Measurements from ENCODE around the gene PRRX1. TPM values are rescaled to one million over a fixed set of nuclear protein-coding genes. Genes with fewer than 3 reads are reported as not detected.

Gene PRRX1
- total RNA-seq, 1 donor from 2014 or later = 25.9 TPM

GRCh38 chr1:170776252-170776651 lies 112.3 kb downstream of the PRRX1 start:
- intact Hi-C loops (cut with DNase I) = no loop called here
- no peak overlapping the region for H3K4me3 ChIP-seq

GRCh38 chr1:170776777-170777176 lies 112.8 kb downstream of the PRRX1 start:
- Histone ChIP-seq H3K4me1 (no peaks in the 10 kb centered on the region), H3K36me3 (no peaks in the 10 kb centered on the region), H3K27ac (no peak overlapping the region), H3K27me3 (no peaks in the 10 kb centered on the region), H3K9me3 (no peaks in the 10 kb centered on the region), H3K4me3 (no peak overlapping the region)
- ATAC-seq = no peak
- TF ChIP-seq CTCF (IDR thresholded peaks at IDR 0.05) = no peak
- no peak for DNase-seq
- intact Hi-C loops (cut with DNase I) = no loop called here

More at GRCh38 chr1:170776252-170776651, 112.3 kb downstream of the PRRX1 start:
- TF ChIP-seq CTCF (IDR thresholded peaks at IDR 0.05) = no peak
- no peak for ATAC-seq
- no peak for DNase-seq
- H3K9me3 ChIP-seq = no peaks in the 10 kb centered on the region
- no peaks in the 10 kb centered on the region for H3K27me3 ChIP-seq
- H3K36me3 ChIP-seq = no peaks in the 10 kb centered on the region
- no peak overlapping the region for H3K27ac ChIP-seq
- H3K4me1 ChIP-seq = no peaks in the 10 kb centered on the region

Other genes starting within 250 kb of the PRRX1 start
- gene GORAB, start 132.0 kb upstream of the PRRX1 start, total RNA-seq = 13.9 TPM